WI38 (cell line): ENCODE results near the gene BCAR3.

Source experiments
- H3K4me3 ChIP-seq: 2 replicates; pipeline ENCODE4 v1.5.1; 2011; ENCODE audit warnings: low read depth, mild to moderate bottlenecking, control low read depth, low read length
- CTCF ChIP-seq: IDR thresholded peaks from 2 replicates; pipeline ENCODE4 v1.5.1; 2012; ENCODE audit warnings: low read depth, mild to moderate bottlenecking, control low read depth, low read length

Gene BCAR3

GRCh38 chr1:93599479-93599878 is 82.2 kb downstream of the BCAR3 start:
- no peak overlapping the region for H3K4me3 ChIP-seq
- TF ChIP-seq CTCF: no peak

DNA sequence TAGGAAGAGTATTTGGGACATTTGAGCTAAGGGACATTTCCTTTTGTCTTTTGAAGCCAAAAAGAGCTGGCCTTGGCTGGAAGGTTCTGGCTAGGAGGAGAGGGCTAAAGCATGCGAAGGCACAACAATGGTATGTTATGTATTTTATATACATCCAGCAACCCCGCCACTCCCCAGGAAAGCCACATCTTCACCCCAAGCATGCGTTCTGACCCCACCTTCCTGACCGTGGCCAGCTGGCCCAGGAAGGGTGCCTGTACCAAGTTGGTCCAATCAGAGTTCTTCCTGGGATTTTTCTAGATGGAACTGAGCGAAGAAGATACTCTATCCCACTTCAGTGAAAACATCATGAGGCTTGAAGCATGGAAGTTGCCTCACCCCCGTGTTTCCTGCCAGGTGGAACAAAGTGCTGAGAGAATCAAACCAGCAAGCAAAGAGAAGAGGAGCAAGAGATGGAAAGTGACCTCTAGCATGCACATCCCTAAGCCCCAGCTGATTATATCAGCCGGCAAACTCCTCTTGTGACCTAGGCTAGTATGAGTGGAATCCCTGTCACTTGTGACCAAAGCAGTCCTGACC is 82.7 kb downstream of the BCAR3 start:
- TF ChIP-seq CTCF: no peak
- no peak overlapping the region for H3K4me3 ChIP-seq

DNA sequence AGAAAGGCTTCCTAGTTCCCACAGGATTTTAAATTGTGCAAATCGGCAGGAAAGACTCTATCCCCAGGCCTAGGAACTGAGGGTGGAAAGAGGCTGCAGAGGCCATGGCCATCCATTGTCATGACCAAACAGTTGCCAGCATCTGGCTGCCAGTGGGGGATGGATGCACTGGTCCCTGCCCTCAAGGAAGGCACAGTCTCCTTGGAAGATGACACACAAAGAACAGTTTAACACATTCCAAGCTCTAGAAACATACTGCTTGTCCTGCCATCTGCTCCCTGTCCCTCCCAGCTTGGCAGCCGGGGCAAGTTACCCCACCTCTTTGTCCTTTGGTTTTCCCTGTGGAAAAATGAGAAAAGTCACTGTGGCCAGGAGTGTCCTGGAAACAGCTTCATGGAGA is 83.2 kb downstream of the BCAR3 start:
- TF ChIP-seq CTCF: no peak
- H3K4me3 ChIP-seq: no peak overlapping the region

GRCh38 chr1:93597709-93598108 is 83.9 kb downstream of the BCAR3 start:
- TF ChIP-seq CTCF: no peak

DNA sequence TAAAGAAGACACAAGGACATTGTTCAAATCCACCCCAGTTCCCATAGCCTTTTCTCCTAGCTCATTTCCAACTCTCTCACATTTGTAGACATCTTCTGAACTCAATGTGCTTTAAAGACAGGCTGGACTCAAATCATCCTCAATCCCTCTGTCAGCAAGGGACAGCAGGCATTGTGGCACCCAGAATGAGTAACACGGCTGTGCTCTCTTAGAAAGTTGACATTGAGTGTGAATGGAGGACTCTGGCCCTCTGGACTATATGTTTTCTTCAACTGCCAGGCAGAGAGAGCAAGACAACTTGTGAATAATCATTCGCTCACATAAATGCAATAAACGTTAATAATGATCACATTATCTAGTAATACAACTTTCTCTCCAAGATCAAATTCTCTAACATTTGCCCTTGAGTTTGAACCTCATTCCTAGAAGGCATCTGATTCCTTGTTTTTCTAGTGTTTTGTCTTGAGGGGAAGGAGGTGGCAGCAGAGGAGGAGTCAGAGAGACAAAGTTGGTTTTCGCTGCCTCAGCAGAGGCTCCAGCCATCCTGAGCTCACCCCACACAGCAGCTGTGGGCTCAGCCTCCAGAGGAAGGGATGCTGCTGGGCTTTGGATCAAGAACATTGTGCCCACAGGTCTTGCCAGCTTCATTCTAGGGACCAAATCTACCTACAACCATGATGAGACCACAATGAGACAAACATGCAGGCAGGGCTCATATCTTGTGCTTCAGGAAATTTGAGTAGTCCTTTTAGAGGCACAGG is 85.1 kb downstream of the BCAR3 start:
- TF ChIP-seq CTCF: no peak
- no peak overlapping the region for H3K4me3 ChIP-seq

More at GRCh38 chr1:93597709-93598108, 83.9 kb downstream of the BCAR3 start:
- H3K4me3 ChIP-seq: no peak overlapping the region

DNA sequence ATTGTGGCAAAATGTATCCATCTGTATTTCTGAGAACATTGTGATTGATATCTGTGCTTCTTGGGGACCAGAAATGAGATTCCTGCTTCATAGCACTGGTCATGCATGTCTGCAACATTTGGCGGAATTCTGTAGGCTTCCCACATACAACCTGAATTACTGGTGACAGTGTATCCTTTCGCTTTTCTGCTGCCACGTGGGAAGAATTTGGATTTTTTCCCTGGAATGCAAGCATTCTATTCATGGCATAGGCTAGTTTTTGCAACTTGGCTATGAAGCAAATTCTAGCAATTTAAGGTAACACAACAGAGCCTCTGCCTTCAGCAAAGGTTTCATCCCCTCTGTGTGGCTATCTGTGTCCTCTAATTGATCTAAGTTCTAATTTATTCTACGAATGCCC is 85.9 kb downstream of the BCAR3 start:
- no peak overlapping the region for H3K4me3 ChIP-seq
- TF ChIP-seq CTCF: no peak

DNA sequence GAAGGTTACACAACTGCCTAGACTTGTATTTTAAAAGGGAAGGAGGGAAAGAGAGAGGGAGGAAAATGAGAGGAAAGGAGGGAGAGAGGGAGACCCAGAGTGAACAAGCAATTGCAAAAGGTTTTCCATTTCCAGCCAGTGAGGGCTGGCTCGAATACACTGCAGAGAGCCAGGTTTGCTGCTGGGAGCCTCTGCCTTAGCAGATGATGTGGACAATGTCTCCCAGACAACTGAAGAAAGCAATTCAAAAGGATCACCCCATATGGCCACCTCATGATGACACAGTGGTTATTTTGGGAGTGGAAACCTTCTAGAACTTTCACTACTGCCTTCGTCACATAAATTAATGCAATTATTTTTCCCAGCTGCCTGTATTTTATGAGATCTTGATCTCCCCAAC is 86.4 kb downstream of the BCAR3 start:
- H3K4me3 ChIP-seq: no peak overlapping the region
- no peak for TF ChIP-seq CTCF
